Naive thymus-derived CD4-positive, alpha-beta T cell (primary cell): ENCODE data around the gene COL6A1. TPM values are rescaled to one million over a fixed set of nuclear protein-coding genes. Genes with fewer than 3 reads are reported as not detected.

ENCODE experiments used
- ATAC-seq: fragments of 150-1000 bp; cut with Tn5 transposase; 2 replicates; pipeline ENCODE4 v1.10.0; 2021; ENCODE audit warnings: mild to moderate bottlenecking, moderate library complexity
- CTCF ChIA-PET: fragments of 350-600 bp; sonication (Branson Sonifier 250); formaldehyde crosslinking; loops from one replicate; lab custom pipeline; 2021; ENCODE audit warnings: antibody characterized with exemption; lab: Charles Lee
- POLR2A ChIA-PET: fragments of 350-600 bp; sonication (Branson Sonifier 250); formaldehyde crosslinking; loops from one replicate; lab custom pipeline; 2021; ENCODE audit warnings: antibody characterized with exemption, inconsistent platforms; lab: Charles Lee
- DNase-seq, 9 donors: peaks; one replicate each; pipeline versions ENCODE4 v3.0.0 to v3.0.0-alpha.2; 2020 to 2022; ENCODE audit warnings: mixed read lengths in 1 of 9
- H3K27ac ChIP-seq: one replicate; pipeline ENCODE4 v1.7.0; 2013; ENCODE audit warnings: mild to moderate bottlenecking, low read depth, low read length, moderate library complexity
- H3K27me3 ChIP-seq, 2 donors: one replicate each; pipeline ENCODE4 v1.7.0; 2013; ENCODE audit warnings: low read length in 2 of 2, mild to moderate bottlenecking in 2 of 2, moderate library complexity in 2 of 2; ENCODE audit not compliant: control insufficient read depth in 2 of 2, insufficient read depth in 2 of 2
- H3K36me3 ChIP-seq, 3 experiments: 1 replicate in 2 of 3; 2 replicates in 1 of 3; pipeline ENCODE4 v1.7.0; 2013; ENCODE audit warnings: low read length in 3 of 3, mild to moderate bottlenecking in 3 of 3, moderate library complexity in 1 of 3; ENCODE audit not compliant: insufficient read depth in 3 of 3, control insufficient read depth in 2 of 3
- H3K4me1 ChIP-seq, 2 donors: one replicate each; pipeline ENCODE4 v1.7.0; 2013; ENCODE audit warnings: low read length in 2 of 2, mild to moderate bottlenecking in 2 of 2, moderate library complexity in 1 of 2; ENCODE audit not compliant: control insufficient read depth in 2 of 2, insufficient read depth in 2 of 2
- H3K4me3 ChIP-seq: 2 replicates; pipeline ENCODE4 v1.7.0; 2013; ENCODE audit warnings: mild to moderate bottlenecking, low read length
- H3K9me3 ChIP-seq, 3 experiments: 1 replicate in 2 of 3; 2 replicates in 1 of 3; pipeline ENCODE4 v1.7.0; 2013; ENCODE audit warnings: low read length in 3 of 3; ENCODE audit not compliant: control insufficient read depth in 2 of 3
- H3K27ac Mint-ChIP-seq, 9 donors: one replicate each; pipeline ENCODE4 v1.8.0; 2020 to 2022; ENCODE audit warnings: mixed read lengths in 9 of 9, mild to moderate bottlenecking in 8 of 9, moderate library complexity in 5 of 9, inconsistent platforms in 2 of 9
- H3K27me3 Mint-ChIP-seq, 5 donors: one replicate each; pipeline ENCODE4 v1.8.0; 2021 to 2022; ENCODE audit warnings: mixed read lengths in 5 of 5, mild to moderate bottlenecking in 1 of 5
- H3K36me3 Mint-ChIP-seq, 5 donors: one replicate each; pipeline ENCODE4 v1.8.0; 2020 to 2022; ENCODE audit warnings: mixed read lengths in 5 of 5, mild to moderate bottlenecking in 3 of 5, inconsistent platforms in 1 of 5
- H3K4me1 Mint-ChIP-seq, 7 donors: one replicate each; pipeline ENCODE4 v1.8.0; 2020 to 2022; ENCODE audit warnings: mixed read lengths in 7 of 7, mild to moderate bottlenecking in 3 of 7, inconsistent platforms in 1 of 7
- H3K4me3 Mint-ChIP-seq, 10 donors: one replicate each; pipeline ENCODE4 v1.8.0; 2020 to 2022; ENCODE audit warnings: mild to moderate bottlenecking in 10 of 10, mixed read lengths in 10 of 10, moderate library complexity in 6 of 10, inconsistent platforms in 2 of 10
- H3K9me3 Mint-ChIP-seq, 11 donors: one replicate each; pipeline ENCODE4 v1.8.0; 2020 to 2022; ENCODE audit warnings: mixed read lengths in 11 of 11, mild to moderate bottlenecking in 4 of 11, inconsistent platforms in 1 of 11, moderate library complexity in 1 of 11
- intact Hi-C, 2 donors: fragments of 100-400 bp; cut with micrococcal nuclease; formaldehyde crosslinking; loops; one replicate each; pipeline ENCODE4 v1.15.1; 2023
- polyA plus RNA-seq, 2 donors: library from polyadenylated mRNA; unstranded; fragments of 300-500 nt; fragmentation: Illumina TruSeq; gene quantifications; one replicate each; pipeline ENCODE4 v1.2.3, GENCODE V29; 2021
- total RNA-seq, 6 experiments: library from RNA in 5 of 6; stranded (reverse) in 5 of 6; gene quantifications; 1 replicate in 5 of 6; 2 replicates in 1 of 6; pipeline ENCODE4 v1.2.3 and lab custom pipeline; 2021 to 2026

Gene COL6A1
- total and polyA plus RNA-seq, 7 experiments from 2014 or later = 0.22 to 17.1 (median 6.0) TPM

DNA sequence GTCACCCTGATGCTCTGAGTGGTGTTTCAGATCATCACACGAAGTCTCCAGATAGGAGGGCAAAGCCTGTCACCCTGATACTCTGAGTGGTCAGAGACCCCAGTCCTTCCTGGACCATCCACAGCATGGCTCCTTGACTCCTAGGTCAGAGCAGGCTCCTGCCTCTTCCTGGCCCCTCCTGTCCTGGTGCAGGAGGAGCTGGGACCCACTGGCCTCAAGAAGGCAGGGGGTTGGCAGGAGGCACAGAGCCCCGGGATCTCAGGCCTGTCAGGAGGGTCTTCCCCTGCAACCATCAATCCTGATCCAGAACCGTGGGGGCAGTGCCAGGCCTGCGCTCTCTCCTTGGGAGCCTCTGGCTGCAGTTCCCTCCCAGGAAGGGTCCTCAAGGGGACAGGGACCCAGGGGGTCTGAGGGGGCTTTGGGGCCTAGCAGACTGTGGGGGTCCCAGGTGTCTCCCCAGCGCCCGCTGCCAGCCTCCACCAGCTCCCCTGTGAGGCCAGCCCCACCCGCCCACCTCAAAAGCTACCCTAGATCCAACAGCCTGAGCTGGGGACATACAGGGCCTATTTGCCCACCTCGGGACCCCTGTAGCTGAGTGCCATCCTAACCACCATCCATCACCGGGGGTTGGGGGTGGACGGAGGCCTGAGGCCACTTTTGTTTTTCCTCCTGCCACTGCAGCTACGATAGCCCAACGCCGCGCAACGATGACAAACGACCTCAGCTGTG lies 27.5 kb downstream of the COL6A1 start:
- no peaks in the 10 kb centered on the region for H3K4me1 Mint-ChIP-seq

DNA sequence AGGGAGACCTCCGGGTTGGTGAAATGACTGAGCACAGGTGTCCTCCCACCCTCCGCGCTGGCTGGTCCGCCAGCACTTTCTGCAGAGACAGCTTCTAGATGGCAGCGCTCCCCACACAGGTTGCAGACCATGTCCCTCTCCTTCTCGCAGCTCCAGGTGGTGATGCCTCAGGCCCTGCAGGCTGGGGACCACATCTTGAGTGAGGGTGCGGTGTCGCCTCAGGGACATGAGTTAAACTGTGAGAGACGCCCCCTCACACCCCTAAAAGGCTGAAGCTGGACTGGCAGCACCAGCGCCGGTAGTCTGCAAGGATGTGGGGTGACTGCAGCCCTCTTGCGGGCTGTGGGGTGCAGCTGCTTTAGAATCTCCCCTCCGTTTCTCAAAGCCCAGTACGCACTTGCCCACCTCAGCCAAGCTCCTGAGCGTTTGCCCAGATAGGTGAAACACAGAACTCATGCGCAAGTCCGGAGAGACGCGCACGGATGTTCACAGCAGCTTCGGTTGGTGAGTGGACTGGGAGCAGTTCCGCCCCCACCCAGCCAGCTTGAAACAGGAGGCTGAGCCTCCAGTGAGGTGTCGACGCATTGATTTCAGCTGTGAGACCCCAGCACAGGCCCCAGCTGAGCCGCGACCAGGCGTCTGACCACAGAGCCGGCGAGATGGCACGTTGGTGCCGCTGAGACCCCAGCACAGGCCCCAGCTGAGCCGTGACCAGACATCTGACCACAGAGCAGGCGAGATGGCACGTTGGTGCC lies 28.6 kb downstream of the COL6A1 start:
- no peak for DNase-seq

More for the DNA sequence above, 27.5 kb downstream of the COL6A1 start:
- H3K9me3 ChIP-seq = no peaks in the 10 kb centered on the region
- no peaks in the 10 kb centered on the region for H3K36me3 ChIP-seq
- POLR2A ChIA-PET = no interaction called here
- no peaks in the 10 kb centered on the region for H3K4me1 ChIP-seq
- CTCF ChIA-PET = no interaction called here
- Mint-ChIP-seq H3K36me3 (peaks cover 0 to 4% (median 0%) of the 10 kb centered on the region in 5 donors), H3K9me3 (peaks cover 0 to 8% (median 0%) of the 10 kb centered on the region in 11 donors), H3K27me3 (peaks cover 0 to 9% (median 0%) of the 10 kb centered on the region in 5 donors), H3K4me3 (no peak overlapping the region), H3K27ac (no peak overlapping the region)
- peak in 1 of 9 donors; percentile 13 for DNase-seq
- no peak for ATAC-seq
- H3K4me3 ChIP-seq = no peak overlapping the region
- H3K27me3 ChIP-seq = no peaks in the 10 kb centered on the region
- H3K27ac ChIP-seq = no peak overlapping the region
- intact Hi-C loops = no loop called here

DNA sequence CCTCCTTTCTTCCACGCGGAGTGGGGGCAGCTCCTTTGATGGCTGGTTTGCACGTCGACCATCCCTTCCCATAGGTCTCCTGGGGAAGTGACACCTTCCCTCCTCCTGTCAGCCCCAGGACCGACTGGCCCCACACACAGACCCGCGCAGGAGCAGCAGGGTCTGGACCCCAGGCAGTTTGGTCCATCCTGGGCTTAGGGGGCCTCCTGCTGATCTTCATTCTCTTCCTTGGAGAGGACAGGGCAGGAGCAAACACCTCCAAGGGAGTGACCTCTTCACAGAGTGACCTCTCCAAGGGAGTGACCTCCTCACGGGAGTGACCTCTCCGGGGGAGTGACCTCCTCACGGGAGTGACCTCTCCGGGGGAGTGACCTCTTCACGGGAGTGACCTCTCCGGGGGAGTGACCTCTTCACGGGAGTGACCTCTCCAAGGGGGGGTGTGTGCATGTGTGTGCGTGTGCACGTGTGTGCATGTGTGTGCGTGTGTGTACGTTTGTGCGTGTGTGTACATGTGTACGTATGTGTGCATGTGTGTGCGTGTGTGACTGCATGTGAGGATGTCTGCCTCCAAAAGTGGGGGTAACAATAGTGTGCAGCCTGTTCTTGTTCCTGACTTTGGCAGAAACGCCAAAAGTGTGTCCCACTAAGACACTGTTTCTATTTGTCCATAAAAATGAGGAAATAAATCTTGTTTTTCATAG lies 29.8 kb downstream of the COL6A1 start:
- Mint-ChIP-seq H3K36me3 (peaks cover 0 to 4% (median 0%) of the 10 kb centered on the region in 5 donors), H3K4me3 (no peak overlapping the region), H3K4me1 (no peaks in the 10 kb centered on the region), H3K27me3 (peaks cover 3 to 25% (median 12%) of the 10 kb centered on the region in 5 donors), H3K27ac (peak overlapping the region in 1 of 9 donors; percentile 84), H3K9me3 (peaks cover 0 to 8% (median 0%) of the 10 kb centered on the region in 11 donors)
- DNase-seq (no peak), ATAC-seq (no peak)
- Histone ChIP-seq H3K4me1 (no peaks in the 10 kb centered on the region), H3K27ac (no peak overlapping the region), H3K27me3 (no peaks in the 10 kb centered on the region), H3K4me3 (no peak overlapping the region), H3K9me3 (no peaks in the 10 kb centered on the region), H3K36me3 (no peaks in the 10 kb centered on the region)
- intact Hi-C loops = no loop called here
- ChIA-PET POLR2A (no interaction called here), CTCF (no interaction called here)

More for the DNA sequence above, 28.6 kb downstream of the COL6A1 start:
- ATAC-seq = no peak
- Mint-ChIP-seq H3K27ac (no peak overlapping the region), H3K4me3 (no peak overlapping the region), H3K27me3 (peaks cover 0 to 17% (median 7%) of the 10 kb centered on the region in 5 donors), H3K36me3 (peaks cover 0 to 4% (median 0%) of the 10 kb centered on the region in 5 donors), H3K9me3 (peaks cover 0 to 8% (median 0%) of the 10 kb centered on the region in 11 donors), H3K4me1 (no peaks in the 10 kb centered on the region)
- Histone ChIP-seq H3K27me3 (no peaks in the 10 kb centered on the region), H3K4me1 (no peaks in the 10 kb centered on the region), H3K27ac (no peak overlapping the region), H3K4me3 (no peak overlapping the region), H3K9me3 (no peaks in the 10 kb centered on the region), H3K36me3 (no peaks in the 10 kb centered on the region)
- CTCF ChIA-PET = no interaction called here
- intact Hi-C loops = no loop called here
- POLR2A ChIA-PET = no interaction called here

DNA sequence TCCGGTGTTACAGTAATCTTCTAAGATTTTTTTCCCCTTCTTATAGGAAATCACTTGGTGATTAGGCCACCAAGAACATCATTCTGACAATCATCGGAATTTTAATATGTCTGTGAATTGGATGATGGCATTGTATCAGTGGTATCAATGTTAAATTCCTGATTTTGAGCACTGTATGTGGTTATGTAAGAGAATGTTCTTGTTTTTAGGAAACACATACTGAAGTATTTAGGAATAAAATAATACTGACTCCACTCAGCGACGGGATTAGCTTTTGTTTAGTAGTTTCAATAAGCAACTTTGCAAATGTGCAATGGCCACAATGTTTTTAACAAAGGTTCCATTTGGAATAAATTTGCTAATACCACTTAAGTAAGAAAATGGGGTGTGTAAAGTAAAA lies 30.6 kb downstream of the COL6A1 start:
- no peak for DNase-seq
- Histone ChIP-seq H3K36me3 (no peaks in the 10 kb centered on the region), H3K27me3 (no peaks in the 10 kb centered on the region), H3K4me3 (no peak overlapping the region), H3K9me3 (no peaks in the 10 kb centered on the region), H3K4me1 (no peaks in the 10 kb centered on the region), H3K27ac (no peak overlapping the region)
- ATAC-seq = no peak
- peaks cover 0 to 4% (median 0%) of the 10 kb centered on the region in 5 donors for H3K36me3 Mint-ChIP-seq
- ChIA-PET POLR2A (no interaction called here), CTCF (no interaction called here)
- no peak overlapping the region for H3K4me3 Mint-ChIP-seq
- peaks cover 10 to 31% (median 17%) of the 10 kb centered on the region in 5 donors for H3K27me3 Mint-ChIP-seq
- intact Hi-C loops = no loop called here
- H3K4me1 Mint-ChIP-seq = no peaks in the 10 kb centered on the region
- H3K27ac Mint-ChIP-seq = no peak overlapping the region
- H3K9me3 Mint-ChIP-seq = peaks cover 0 to 8% (median 0%) of the 10 kb centered on the region in 11 donors

DNA sequence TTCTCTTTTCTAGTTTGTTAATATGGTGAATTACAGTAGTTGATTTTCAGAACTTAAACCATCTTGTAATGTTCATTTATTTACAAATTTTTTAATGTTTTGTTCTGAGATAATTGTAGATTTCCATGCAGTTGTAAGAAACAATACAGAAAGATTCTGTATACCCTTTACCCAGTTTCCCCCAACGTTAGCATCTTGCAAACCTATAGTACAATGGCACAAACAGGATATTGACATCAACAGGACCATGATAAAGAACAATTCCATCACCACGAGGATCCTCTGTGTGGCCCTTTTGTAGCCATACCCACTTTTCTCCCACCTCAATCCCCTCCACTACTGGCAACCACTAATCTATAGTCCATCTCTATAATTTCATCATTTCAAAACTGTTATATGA lies 33.3 kb downstream of the COL6A1 start:
- Histone ChIP-seq H3K4me3 (no peak overlapping the region), H3K36me3 (no peaks in the 10 kb centered on the region), H3K27ac (no peak overlapping the region), H3K4me1 (no peaks in the 10 kb centered on the region), H3K9me3 (no peaks in the 10 kb centered on the region), H3K27me3 (no peaks in the 10 kb centered on the region)
- ChIA-PET CTCF (no interaction called here), POLR2A (no interaction called here)
- Mint-ChIP-seq H3K36me3 (no peaks in the 10 kb centered on the region), H3K4me3 (no peak overlapping the region), H3K27me3 (peaks cover 31 to 47% (median 43%) of the 10 kb centered on the region in 5 donors), H3K27ac (no peak overlapping the region), H3K9me3 (peaks cover 0 to under 1% (median 0%) of the 10 kb centered on the region in 11 donors), H3K4me1 (no peaks in the 10 kb centered on the region)
- intact Hi-C loops = no loop called here
- DNase-seq = no peak
- ATAC-seq = no peak

DNA sequence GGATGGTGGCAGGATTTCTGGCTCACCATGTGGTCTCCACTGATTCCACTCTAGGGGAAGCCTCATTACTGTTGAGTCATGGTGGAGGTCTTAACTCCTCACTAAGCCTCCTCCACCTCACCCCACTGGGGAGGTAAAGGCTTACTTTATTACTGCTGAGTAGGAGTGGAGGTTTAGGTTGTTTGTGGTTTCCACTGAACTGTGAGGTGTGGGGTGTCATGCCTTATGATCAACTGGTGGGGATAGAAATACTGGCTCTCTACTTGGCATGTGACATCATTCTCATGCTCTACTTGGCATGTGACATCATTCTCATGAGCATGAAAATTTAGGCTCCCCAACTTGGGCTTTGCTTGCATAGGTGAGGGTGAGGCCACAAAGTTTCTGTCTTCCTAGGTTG lies 35.6 kb downstream of the COL6A1 start:
- H3K4me1 Mint-ChIP-seq = no peaks in the 10 kb centered on the region
- H3K27ac Mint-ChIP-seq = no peak overlapping the region
- Histone ChIP-seq H3K9me3 (no peaks in the 10 kb centered on the region), H3K27ac (no peak overlapping the region), H3K4me1 (no peaks in the 10 kb centered on the region), H3K4me3 (no peak overlapping the region), H3K36me3 (no peaks in the 10 kb centered on the region), H3K27me3 (no peaks in the 10 kb centered on the region)
- H3K4me3 Mint-ChIP-seq = no peak overlapping the region
- POLR2A ChIA-PET = no interaction called here
- DNase-seq (no peak), ATAC-seq (no peak)
- intact Hi-C loops = no loop called here
- CTCF ChIA-PET = no interaction called here
- H3K36me3 Mint-ChIP-seq = no peaks in the 10 kb centered on the region
- H3K9me3 Mint-ChIP-seq = no peaks in the 10 kb centered on the region
- peaks cover 35 to 57% (median 51%) of the 10 kb centered on the region in 5 donors for H3K27me3 Mint-ChIP-seq
